Tongue (tissue), 3 donors: Measurements from ENCODE around the gene LPCAT4. TPM values are rescaled to one million over a fixed set of nuclear protein-coding genes. Genes with fewer than 3 reads are reported as not detected.

Experiments
- DNase-seq: peaks from one replicate; pipeline ENCODE4 v3.0.0-alpha.2; 2015
- small RNA-seq: library from RNA; depleted of rRNA; stranded (forward); fragments of <200 nt; gene quantifications from one replicate; pipeline ENCODE3, GENCODE V24; 2014; ENCODE audit warnings: low replicate concordance
- total RNA-seq: library from RNA; depleted of rRNA; stranded (reverse); fragments of >200 nt; gene quantifications from one replicate; pipeline ENCODE4 v1.2.3, GENCODE V29; 2014

Gene LPCAT4
- total RNA-seq, 1 donor from 2014 or later = 12.0 TPM

- no peak for DNase-seq
Measured at GRCh38 chr15:34336991-34337556, 29.9 kb downstream of the LPCAT4 start.

DNA sequence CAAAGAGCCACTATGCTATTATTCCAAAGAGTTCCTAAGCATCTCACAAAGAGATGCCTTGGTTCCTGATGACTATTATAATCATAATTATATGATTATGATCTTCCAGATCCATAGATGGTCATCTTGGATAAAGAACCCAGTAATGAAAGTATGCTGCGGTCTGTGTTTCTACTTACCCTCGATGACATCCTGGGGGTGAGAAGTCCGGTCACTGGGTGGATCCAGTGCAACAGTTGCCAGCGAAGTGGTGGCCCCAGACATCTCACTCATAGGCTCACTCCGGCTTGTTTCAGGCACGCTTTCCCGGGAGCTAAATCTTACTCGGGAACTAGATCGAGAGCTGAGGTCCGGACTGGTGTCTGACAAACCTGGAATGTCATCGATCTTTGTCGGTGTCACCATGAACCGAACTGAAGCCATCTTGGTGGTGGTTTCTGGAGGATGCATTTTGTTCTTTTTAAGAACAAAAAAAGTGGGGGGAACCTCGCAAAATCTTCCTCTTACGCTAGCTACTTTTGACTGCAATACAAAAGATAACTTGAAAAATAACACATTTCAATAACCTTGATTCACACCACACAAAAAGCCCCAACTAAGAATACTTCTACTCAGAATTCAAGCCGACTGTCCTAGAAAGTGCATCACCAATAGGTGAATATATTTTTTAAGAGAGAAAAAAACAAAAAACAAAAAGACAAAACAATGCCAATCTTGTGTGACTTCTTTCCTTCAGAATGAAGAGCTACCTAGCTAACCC lies 30.6 kb downstream of the LPCAT4 start:
- no peak for DNase-seq

DNA sequence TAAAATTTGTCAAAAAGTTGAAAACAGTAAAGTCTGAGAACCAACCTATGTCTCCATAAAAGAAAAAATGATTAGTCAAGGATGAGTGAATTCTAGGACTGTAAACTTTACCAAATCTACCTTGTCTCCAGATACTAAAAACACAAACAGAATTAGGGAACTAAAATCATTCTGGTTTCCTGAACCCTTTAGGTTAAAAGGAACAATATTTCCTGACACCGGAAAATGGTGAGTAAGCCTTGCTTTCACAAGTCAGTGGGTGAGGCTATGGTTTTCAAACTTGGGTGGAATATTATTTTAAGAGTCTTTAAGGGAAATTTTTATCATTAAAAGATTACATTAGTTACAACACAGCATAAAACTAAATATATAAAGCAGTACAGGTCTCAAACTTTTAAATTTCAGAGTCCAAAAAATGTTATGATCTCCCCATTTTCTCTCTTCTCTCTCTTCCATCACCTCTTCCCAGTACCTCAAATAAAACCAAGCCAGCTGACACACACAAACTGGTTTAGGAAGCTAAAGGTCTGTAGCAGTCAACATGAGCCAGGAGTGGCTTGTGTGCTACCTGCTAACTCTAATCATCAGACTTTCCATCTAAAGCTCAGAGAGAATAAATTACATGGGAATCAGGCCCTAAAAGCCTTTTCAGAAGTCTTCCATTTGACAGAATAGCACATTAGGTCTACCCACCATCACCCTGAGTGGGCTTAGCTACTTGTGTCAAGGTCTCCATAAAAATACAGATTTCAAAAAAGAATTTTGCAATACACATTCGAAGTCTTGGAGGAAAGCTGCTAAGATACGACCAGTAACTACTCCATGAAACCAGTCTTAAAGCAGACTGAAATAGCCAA lies 31.6 kb downstream of the LPCAT4 start:
- DNase-seq = no peak

DNA sequence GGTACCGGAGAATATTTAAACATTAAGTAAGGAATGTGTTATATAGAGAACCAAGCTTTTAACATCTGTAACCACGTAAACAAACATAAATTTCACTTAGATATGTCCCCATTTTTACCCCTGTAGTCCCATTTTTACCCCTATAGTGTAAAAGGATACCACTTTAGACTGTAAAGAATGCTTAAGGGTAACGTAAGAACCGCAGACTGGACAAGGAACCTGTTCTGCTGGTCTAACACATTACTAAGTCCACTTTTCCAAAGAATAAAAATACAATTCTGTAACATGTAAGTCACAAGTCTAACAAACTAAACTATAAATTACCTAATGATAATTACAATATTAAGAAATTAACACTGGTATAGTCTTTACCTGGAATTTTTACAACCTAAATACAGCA lies 32.3 kb downstream of the LPCAT4 start:
- no peak for DNase-seq

GRCh38 chr15:34332553-34333120 lies 34.4 kb downstream of the LPCAT4 start:
- DNase-seq = no peak

- DNase-seq = no peak
Measured at GRCh38 chr15:34331809-34332208, 35.2 kb downstream of the LPCAT4 start.

GRCh38 chr15:34330279-34330678 lies 36.7 kb downstream of the LPCAT4 start:
- DNase-seq = no peak

GRCh38 chr15:34329006-34329405 lies 38.0 kb downstream of the LPCAT4 start:
- no peak for DNase-seq

DNA sequence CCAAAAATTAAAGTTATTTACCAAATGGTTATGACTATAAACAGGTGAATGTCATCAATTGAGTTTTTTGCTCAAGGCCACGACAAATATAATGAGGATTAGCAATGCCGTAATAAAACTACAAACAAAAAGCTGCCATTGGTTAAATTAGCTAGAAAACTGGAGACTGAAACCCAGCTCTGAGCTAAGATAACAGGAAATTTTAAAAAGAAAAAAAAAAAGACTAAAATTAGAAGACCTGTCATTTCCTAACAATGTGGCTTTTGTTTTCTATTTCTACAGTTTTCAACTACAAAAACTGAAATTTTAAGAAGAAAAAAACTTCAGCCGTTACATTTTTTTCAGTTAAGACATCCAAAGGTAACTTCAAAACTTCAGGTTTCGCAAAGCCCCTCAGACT lies 39.1 kb downstream of the LPCAT4 start:
- DNase-seq = no peak

DNA sequence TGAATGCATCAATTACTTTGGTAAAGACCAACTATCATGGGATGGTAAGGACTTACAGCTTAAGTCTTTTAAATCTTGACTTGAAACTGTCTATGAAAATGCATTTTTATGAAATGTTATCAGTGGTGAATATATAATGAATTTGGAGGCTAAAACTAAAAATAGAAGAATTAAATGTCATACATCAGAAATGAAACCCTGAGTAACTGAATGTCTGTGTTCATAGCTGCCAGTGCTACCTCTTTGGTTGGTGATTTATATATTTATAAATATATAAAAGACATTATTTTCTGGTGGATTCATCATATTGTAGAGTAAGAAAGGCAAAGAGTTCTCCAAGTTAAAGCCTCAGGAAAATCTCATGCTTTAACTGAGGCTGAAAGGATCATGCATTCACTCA lies 41.6 kb downstream of the LPCAT4 start:
- DNase-seq = no peak

DNA sequence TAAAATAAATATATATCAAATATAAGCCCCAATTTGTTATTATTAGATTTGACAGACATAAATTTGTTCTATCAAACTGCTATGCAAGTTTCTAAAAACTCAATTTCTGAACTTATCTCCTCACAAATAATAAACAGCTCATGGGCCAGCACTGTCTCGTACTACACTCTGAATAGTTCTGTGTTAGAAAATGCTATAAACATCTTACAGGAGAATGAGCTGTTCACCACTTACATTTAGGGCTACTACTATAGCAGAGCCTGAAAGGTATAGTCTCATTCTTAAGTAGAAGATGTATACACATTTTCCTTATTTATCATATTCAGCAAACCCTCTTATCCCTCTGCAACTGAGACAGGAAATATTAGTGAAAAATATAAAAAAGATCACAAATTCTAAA lies 42.1 kb downstream of the LPCAT4 start:
- DNase-seq = no peak

DNA sequence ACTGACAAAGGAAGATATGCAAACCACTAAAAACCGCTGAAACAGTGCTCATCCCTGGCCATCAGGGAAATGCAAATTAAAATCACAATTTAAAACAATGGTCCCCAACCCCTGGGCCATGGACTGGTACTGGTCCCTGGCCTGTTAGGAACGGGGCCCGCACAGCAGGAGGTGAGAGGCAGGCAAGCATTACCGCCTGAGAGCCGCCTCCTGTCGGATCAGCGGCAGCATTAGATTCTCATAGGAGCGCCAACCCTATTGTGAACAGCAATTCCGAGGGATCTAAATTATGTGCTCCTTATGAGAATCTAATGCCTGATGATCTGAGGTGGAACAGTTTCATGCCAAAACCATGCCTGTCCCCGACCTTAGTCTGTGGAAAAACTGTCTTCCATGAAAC lies 43.8 kb downstream of the LPCAT4 start:
- DNase-seq = no peak

DNA sequence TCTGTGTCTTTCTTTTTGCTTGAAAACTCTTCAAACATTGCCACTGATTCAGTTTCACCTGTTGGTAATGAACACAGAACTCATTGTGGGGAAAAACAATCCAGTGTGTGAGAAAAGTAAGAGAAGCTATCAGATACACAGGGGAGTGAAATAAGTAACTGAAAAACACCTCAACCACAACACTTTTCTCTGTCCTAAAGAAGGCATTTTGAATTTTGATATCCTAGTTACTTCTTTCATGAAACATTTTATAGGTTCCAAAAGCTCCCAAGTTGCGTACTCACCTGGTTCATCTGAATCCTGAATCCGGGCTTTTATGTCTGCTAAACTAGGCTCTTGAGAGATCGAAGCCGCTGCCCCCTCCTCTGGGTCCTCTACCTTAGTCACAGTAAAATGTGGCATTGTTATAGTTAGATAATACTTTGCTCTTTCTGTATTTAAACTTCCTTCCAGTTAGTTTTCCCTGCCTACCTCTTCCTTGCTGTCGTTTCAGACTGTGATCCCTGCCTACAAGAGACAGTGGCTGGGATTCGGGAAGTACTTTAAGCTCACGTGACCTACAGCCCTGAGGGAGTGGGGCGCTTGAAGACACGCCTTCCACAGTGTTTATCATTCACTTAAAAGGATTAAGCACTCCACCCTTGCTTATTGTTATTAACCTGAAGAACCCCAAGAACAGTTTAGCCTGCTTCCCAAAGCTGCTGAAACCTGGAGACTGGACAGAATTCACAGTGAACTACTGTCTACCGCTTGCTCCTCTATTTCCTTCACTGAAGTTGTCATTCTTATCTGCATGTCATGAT lies 48.5 kb downstream of the LPCAT4 start:
- peak; percentile 74 for DNase-seq

DNA sequence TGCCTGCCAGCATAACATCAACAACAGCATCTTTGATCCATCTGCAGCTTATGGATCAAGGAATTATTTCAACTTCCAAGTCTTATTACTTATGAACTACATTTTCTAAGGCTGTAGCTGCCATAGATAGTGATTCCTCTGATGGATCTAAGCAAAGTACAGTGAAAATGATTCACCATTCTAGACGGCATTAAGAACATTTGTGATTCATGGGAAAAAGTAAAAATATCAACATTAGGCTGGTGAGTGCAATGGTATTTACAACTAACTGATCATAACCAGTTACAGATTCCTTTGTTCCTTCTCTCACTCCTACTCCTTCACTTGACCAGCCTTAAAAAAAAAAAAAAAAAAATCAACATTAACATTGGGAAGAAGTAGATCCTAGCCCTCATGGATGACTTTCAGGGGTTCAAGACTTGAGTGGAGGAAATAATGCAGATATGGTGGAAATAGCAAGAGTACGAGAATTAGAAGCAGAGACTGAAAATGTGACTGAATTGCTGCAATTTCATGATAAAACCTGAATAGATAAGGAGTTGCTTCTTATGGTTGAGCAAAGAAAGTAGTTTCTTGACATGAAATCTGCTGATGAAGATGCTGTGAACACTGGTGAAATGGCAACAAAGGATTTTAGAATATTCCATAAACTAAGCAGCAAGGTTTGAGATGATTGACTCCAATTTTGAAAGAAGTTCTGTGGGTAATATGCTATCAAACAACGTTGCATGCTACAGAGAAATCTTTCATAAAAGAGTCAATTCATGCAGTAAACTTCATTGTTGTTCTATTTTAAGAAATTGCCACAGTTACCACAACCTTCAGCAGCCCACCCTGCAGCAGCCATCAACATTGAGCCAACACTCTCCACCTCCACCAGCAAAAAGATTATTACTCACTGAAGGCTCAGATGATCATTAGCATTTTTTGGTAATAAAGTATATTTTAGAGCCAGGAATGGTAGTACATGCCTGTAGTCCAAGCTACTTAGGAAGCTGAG lies 52.2 kb downstream of the LPCAT4 start:
- DNase-seq = no peak

GRCh38 chr15:34311563-34311962 lies 55.4 kb downstream of the LPCAT4 start:
- no peak for DNase-seq

Small RNA genes within 50 kb of the gene (small RNA-seq; reads per million reads assigned to genes)
- gene MIR1233-1 = not detected
- not detected for gene RF00019

Other genes starting within 250 kb of the LPCAT4 start
- 102 TPM for gene KATNBL1, start 157.1 kb downstream of the LPCAT4 start, total RNA-seq
- gene EMC4, start 142.2 kb downstream of the LPCAT4 start, total RNA-seq = 83.1 TPM
- 28.1 TPM for gene SLC12A6, start 29.4 kb downstream of the LPCAT4 start, total RNA-seq
- 64.8 TPM for gene NOP10, start 24.1 kb downstream of the LPCAT4 start, total RNA-seq
- not detected for gene NUTM1, start 23.9 kb downstream of the LPCAT4 start, total RNA-seq
- gene GOLGA8A, start 70.6 kb upstream of the LPCAT4 start, total RNA-seq = 44.2 TPM
- 31.3 TPM for gene GOLGA8B, start 216.5 kb upstream of the LPCAT4 start, total RNA-seq